Neuron (in vitro differentiated cells): ENCODE measurements around the gene LINGO1.

Source experiments
- H2AFZ ChIP-seq: one replicate; pipeline ENCODE4 v1.6.1; 2013; ENCODE audit warnings: low read depth, mild to moderate bottlenecking, inconsistent platforms, low read length, moderate library complexity
- H3K27me3 ChIP-seq: one replicate; pipeline ENCODE4 v1.6.1; 2013; ENCODE audit warnings: low read length; ENCODE audit not compliant: insufficient read depth
- H3K36me3 ChIP-seq: one replicate; pipeline ENCODE4 v1.6.1; 2013; ENCODE audit warnings: low read length; ENCODE audit not compliant: insufficient read depth
- H3K4me1 ChIP-seq: one replicate; pipeline ENCODE4 v1.6.1; 2013; ENCODE audit warnings: low read length; ENCODE audit not compliant: insufficient read depth
- H3K4me3 ChIP-seq: 2 replicates; pipeline ENCODE4 v1.5.1; 2013; ENCODE audit warnings: mild to moderate bottlenecking, low read length, moderate library complexity
- H3K9me3 ChIP-seq: one replicate; pipeline ENCODE4 v1.6.1; 2013; ENCODE audit warnings: low read length

LINGO1 gene

DNA sequence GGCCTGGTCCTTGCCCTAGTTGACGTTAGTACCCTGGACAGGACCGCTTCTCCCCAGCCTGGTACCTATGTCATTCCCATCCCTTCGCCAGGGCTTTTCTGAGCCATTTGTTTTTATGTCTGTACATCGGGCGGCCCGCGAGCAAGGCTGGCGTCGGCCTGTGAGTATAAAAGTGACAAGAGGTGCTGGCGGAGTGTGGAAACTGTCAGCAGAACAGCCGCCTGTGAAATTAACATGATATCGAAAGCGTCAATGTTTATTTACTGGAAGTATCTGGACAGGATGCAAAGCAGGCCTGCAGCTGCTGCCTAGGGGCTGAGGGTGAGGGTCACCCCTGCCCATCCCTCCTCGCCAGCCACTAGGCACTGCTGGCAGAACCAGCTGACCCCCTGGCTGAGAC, 33.4 kb downstream of the LINGO1 start:
- H3K4me1 ChIP-seq, result peaks cover 16% of the 10 kb centered on the region
- H3K36me3 ChIP-seq, result no peaks in the 10 kb centered on the region

GRCh38 chr15:77598644-77599043, 34.1 kb downstream of the LINGO1 start:
- Histone ChIP-seq H2AFZ (no peak overlapping the region), H3K36me3 (no peaks in the 10 kb centered on the region), H3K4me3 (no peak overlapping the region), H3K9me3 (no peaks in the 10 kb centered on the region), H3K27me3 (no peaks in the 10 kb centered on the region), H3K4me1 (peaks cover 10% of the 10 kb centered on the region)

More for the DNA sequence above, 33.4 kb downstream of the LINGO1 start:
- no peaks in the 10 kb centered on the region for H3K9me3 ChIP-seq
- H2AFZ ChIP-seq, result no peak overlapping the region
- no peak overlapping the region for H3K4me3 ChIP-seq
- no peaks in the 10 kb centered on the region for H3K27me3 ChIP-seq

- no peaks in the 10 kb centered on the region for H3K27me3 ChIP-seq
- H3K4me1 ChIP-seq, result peaks cover 8% of the 10 kb centered on the region
- no peaks in the 10 kb centered on the region for H3K9me3 ChIP-seq
- H3K4me3 ChIP-seq, result no peak overlapping the region
- H3K36me3 ChIP-seq, result no peaks in the 10 kb centered on the region
- H2AFZ ChIP-seq, result no peak overlapping the region
These were observed 34.8 kb downstream of the LINGO1 start for GRCh38 chr15:77597804-77598453.

DNA sequence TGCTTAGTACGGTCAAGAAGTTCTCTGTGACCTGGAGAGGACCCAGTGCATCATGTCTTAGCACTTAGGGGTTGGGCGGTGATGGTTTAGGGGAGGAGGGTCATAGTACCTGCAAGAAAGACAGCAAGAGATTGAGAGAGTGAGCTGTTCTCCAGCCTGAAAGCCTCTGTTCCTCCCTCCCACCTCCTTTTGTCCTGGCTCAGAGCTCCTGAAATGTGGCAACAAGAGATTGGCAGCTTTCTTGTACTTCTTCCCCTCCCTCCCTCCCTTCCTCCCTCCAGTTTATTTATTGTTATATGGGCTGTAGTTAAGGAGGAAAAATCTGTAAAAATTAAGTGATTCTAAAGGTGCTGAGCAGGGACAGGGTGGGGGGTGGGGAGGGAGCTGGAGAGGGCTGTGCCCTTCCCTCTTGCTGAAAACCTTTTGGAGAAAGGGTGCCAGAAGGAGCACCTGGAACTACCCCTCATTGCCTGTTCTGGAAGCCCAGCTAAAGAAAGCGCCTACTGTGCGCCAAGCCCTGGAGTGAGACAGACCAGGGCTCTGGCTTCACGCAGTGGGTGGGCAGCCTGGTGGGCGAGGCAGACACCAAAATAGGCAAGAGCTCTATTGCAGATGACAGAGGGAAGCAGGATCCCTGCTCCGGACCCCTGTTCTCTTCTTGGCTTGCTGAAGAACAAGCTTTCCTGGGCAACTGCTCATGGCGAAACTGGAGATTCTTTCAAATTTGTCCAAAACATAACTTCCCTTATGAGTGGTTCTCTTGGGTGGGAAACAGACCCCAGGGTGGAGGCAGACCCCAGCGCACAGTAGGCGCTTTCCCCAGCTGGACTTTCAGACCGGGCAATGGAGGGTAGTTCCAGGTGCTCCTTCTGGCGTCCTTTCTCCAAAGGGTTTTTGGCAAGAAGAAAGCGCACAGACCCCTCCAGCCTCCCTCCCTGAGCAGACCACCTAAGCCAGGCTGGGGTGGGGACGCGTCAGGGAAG, 35.6 kb downstream of the LINGO1 start:
- Histone ChIP-seq H3K4me1 (peaks cover 8% of the 10 kb centered on the region), H3K9me3 (no peaks in the 10 kb centered on the region), H3K36me3 (no peaks in the 10 kb centered on the region), H3K27me3 (no peaks in the 10 kb centered on the region), H3K4me3 (no peak overlapping the region), H2AFZ (no peak overlapping the region)

DNA sequence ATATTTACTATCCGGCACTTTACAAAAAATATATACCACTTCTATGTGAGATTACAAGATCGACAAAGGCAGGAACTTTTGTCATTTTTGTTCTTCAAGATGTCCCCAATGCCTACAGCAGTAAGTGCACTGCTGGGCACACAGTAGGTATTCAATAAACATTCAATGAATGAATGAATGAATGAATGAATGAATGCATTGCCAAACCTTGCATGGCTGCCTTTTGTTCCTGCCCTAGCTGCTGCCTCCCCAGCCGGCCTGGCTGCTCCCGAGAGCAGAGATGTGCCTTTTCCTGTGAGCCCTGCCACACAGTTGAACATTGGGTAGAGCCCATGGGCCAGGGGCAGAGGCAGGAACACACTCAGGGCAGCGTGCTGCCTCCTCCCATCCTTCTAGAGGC, 37.5 kb downstream of the LINGO1 start:
- H3K27me3 ChIP-seq, result no peaks in the 10 kb centered on the region
- no peaks in the 10 kb centered on the region for H3K36me3 ChIP-seq
- no peak overlapping the region for H3K4me3 ChIP-seq
- H3K9me3 ChIP-seq, result no peaks in the 10 kb centered on the region
- H3K4me1 ChIP-seq, result peaks cover 8% of the 10 kb centered on the region
- no peak overlapping the region for H2AFZ ChIP-seq

DNA sequence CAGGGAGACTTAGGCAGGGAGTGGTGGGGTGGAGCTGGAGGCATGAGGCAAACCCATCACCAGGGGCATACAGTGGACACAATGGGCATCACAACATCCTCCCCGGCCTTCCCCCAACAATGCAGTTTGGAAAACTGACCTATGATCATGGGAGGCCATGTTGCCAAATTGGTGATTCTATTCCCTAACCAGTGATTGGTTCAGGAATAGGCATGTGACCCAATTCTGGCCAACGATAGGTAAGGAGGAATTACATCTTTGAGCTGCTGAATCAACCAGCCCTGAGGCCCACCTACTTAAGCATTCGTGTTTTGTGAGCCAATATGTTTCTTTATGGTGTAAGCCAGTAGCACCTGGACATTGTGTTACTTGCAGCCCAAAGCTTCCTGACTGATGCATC, 40.0 kb downstream of the LINGO1 start:
- H3K4me1 ChIP-seq, result no peaks in the 10 kb centered on the region
- H3K36me3 ChIP-seq, result no peaks in the 10 kb centered on the region
- H3K27me3 ChIP-seq, result no peaks in the 10 kb centered on the region
- H2AFZ ChIP-seq, result no peak overlapping the region
- no peak overlapping the region for H3K4me3 ChIP-seq
- H3K9me3 ChIP-seq, result no peaks in the 10 kb centered on the region

DNA sequence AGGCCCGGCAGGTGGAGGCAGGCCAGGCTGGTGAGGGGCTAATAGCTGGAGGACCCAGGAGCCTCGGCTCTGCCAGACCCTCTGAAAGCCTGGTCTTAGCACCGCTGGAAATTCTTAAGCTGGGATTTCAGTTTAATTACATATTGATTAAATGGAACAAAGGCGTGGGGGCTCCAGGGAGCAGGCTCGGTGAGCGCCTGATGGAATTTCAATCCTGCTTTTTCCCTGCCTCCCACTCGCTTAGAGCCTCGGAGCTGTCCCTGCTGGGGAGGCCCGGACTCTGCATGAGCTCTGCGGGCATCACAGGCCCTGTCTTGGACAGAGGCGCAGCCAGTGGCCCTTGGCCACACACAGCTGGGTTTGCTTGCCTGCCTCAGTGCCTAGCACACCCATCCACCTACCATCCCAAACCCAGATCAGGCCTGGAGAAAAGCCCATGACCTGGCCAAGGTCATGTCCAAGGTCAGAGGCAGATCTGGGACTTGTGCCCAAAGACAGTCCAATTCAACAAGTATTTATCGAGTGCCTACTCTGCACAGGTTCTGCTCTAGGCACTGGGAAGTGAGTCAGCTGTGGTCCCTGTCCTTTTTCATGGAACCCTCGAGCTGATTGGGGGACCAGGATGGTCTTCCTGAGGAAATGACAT, 40.6 kb downstream of the LINGO1 start:
- Histone ChIP-seq H3K9me3 (no peaks in the 10 kb centered on the region), H3K36me3 (no peaks in the 10 kb centered on the region), H3K27me3 (no peaks in the 10 kb centered on the region), H2AFZ (no peak overlapping the region), H3K4me3 (no peak overlapping the region), H3K4me1 (no peaks in the 10 kb centered on the region)

DNA sequence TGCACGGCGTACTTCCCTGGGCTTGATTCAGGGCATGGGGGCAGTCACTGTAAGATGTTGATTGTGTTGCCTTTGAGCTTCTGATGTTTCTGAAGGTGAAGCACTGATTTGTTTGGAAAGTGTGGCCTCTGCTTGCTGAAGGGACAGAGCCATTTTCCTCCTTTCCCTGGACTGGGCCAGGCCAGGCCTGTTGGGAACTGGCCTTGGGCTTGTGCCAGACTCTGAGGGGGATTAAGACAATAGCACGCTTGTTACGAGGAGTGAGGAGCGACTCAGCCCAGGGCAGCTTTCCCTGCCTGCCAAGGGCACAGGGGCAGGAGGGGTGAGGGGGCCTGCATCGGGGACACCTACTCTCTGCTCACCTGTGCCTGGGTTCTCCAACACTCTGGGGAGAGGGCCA, 42.9 kb downstream of the LINGO1 start:
- Histone ChIP-seq H3K9me3 (no peaks in the 10 kb centered on the region), H3K4me1 (no peaks in the 10 kb centered on the region), H3K36me3 (no peaks in the 10 kb centered on the region), H2AFZ (no peak overlapping the region), H3K4me3 (no peak overlapping the region), H3K27me3 (no peaks in the 10 kb centered on the region)

GRCh38 chr15:77588126-77588525, 44.6 kb downstream of the LINGO1 start:
- H3K27me3 ChIP-seq, result no peaks in the 10 kb centered on the region
- no peak overlapping the region for H2AFZ ChIP-seq
- H3K4me1 ChIP-seq, result no peaks in the 10 kb centered on the region
- H3K36me3 ChIP-seq, result no peaks in the 10 kb centered on the region
- peaks cover 2% of the 10 kb centered on the region for H3K9me3 ChIP-seq
- no peak overlapping the region for H3K4me3 ChIP-seq

- Histone ChIP-seq H3K4me3 (no peak overlapping the region), H3K36me3 (no peaks in the 10 kb centered on the region), H2AFZ (no peak overlapping the region), H3K4me1 (no peaks in the 10 kb centered on the region), H3K9me3 (peaks cover 2% of the 10 kb centered on the region), H3K27me3 (no peaks in the 10 kb centered on the region)
These were observed 48.0 kb downstream of the LINGO1 start for GRCh38 chr15:77584691-77585090.

GRCh38 chr15:77584201-77584600, 48.5 kb downstream of the LINGO1 start:
- no peaks in the 10 kb centered on the region for H3K27me3 ChIP-seq
- no peaks in the 10 kb centered on the region for H3K4me1 ChIP-seq

DNA sequence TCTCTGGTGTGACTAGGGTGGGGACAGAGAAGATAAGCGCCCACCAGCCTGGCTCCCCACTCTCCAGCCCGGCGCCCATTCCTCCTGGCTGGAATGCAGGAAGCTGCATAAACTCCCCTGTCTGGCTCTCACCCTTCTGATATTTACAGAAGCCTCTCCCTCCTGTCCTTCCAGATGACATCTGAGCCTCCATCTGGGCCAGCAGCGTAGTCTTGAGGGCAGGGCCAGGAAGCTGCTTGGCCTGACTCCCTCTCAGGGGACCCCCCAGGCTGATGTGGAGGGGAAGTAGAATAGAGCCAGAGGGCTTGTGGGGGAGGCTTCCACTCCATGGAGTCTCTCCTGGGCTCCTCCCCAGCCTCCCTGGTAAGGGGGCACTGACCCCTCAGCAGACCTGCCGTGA, 49.9 kb downstream of the LINGO1 start:
- Histone ChIP-seq H3K9me3 (peaks cover 2% of the 10 kb centered on the region), H3K4me1 (no peaks in the 10 kb centered on the region), H2AFZ (no peak overlapping the region), H3K27me3 (no peaks in the 10 kb centered on the region), H3K36me3 (no peaks in the 10 kb centered on the region), H3K4me3 (no peak overlapping the region)

More at GRCh38 chr15:77584201-77584600, 48.5 kb downstream of the LINGO1 start:
- Histone ChIP-seq H3K9me3 (peaks cover 2% of the 10 kb centered on the region), H2AFZ (no peak overlapping the region), H3K36me3 (no peaks in the 10 kb centered on the region), H3K4me3 (no peak overlapping the region)
